ENCODE data around the gene SLC5A11.
A peak's percentile ranks its signal among the peaks of the same experiment; 100 is the strongest.
"Not testable (repeated sequence)": the region's sequence is repeated elsewhere in the genome, so short reads cannot be mapped to it uniquely, and the experiment has no call there.

Gene SLC5A11

DNA sequence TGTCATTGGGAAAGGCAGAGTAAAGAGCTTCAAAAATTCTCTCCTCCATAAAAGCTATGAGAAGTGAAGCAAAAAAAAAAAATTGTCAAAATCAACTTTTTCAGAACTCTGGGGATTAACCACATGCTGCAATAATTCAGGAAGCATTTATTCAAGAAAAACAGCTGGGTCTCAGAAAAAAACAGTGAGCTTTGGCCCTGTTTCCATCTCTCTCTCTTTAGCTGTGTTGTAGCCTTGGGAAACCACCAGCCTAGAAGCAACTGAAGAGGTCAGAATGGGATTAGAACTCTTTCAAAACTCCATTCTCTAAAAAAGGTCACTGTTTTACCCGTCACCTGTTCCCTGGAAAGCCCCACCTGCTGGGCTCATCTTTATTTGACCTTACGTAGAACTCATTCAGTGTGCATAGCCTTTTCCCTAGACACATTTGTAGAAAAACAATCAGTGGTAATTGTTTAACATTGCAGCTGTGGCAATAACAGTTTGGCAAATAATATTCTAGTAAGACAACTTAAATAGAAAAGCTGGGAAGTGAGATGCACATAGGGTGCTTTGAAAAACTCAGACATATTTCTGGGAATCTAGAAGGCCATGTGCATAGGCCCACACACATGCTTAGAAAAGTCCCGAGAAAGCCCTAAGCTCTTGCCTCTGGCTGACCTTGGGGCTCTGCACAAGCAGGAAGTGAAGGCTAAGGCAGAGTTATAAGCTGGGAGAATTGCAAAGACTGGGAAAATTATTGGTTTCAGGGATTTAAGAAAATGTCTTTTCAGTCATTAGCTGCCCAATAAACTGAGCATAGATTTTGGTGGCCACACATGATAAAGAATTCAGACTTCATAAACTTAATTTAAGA is 18.0 kb downstream of the SLC5A11 start:
- DNase-seq, result no peak

GRCh38 chr16:24869033-24869432 is 23.3 kb downstream of the SLC5A11 start:
- no peak for DNase-seq

DNA sequence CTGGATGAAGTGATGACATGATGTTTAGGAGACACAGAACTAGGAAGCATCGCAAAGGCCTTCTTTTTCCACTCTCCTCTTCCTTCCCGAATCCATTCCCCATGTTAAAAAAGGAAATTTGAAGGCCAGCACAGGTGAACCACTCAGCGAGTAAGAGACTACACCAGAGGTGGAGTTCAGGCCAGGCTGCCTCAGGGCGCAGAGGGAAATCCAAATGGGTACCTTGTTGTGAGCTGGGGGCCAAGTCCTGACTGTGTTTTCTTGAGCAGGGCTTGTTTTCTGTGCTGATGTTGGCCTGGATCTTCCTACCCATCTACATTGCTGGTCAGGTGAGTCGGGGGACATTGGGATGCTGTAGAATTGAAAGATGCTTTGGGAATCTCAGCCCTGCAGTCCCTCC is 26.1 kb downstream of the SLC5A11 start:
- no peak for DNase-seq

- no peak for DNase-seq
Measured at GRCh38 chr16:24873028-24873427, 27.3 kb downstream of the SLC5A11 start.

- no peak for DNase-seq
Measured at GRCh38 chr16:24875466-24875865, 29.7 kb downstream of the SLC5A11 start.

GRCh38 chr16:24876231-24876630 is 30.5 kb downstream of the SLC5A11 start:
- no peak for DNase-seq

GRCh38 chr16:24879684-24880083 is 33.9 kb downstream of the SLC5A11 start:
- no peak for DNase-seq

- no peak for DNase-seq
Measured at GRCh38 chr16:24883714-24884151, 38.0 kb downstream of the SLC5A11 start.

GRCh38 chr16:24887472-24887871 is 41.7 kb downstream of the SLC5A11 start:
- DNase-seq, result no peak

- DNase-seq, result no peak
Measured at GRCh38 chr16:24890746-24891145, 45.0 kb downstream of the SLC5A11 start.

GRCh38 chr16:24896439-24896838 is 50.7 kb downstream of the SLC5A11 start:
- no peak for DNase-seq

GRCh38 chr16:24897522-24897921 is 51.8 kb downstream of the SLC5A11 start:
- DNase-seq, result not testable (repeated sequence)

GRCh38 chr16:24900230-24900629 is 54.5 kb downstream of the SLC5A11 start:
- DNase-seq, result no peak

DNA sequence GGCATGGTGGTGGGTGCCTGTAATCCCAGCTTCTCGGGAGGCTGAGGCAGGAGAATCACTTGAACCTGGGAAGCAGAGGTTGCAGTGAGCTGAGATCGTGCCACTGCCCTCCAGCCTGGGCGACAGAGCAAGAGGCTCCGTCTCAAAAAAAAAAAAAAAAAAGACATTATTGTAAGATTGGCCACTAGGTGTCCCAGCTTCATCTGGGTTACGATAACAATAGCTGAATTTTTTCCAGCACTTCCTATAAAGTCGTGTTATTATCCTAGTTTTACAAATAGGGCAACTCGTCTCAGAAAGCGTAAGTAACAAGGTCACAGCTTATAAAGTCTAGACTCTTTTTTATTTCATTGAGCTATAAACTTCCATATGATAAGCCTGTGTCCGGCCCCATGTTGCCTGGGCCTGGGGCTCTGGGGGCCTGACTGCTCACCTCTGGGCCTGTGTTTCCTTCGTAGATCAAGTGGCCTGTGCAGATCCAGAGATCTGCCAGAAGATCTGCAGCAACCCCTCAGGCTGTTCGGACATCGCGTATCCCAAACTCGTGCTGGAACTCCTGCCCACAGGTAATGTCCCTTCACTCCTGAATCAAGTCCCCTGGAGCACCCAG is 60.5 kb downstream of the SLC5A11 start:
- no peak for DNase-seq

GRCh38 chr16:24906901-24907300 is 61.1 kb downstream of the SLC5A11 start:
- no peak for DNase-seq

DNA sequence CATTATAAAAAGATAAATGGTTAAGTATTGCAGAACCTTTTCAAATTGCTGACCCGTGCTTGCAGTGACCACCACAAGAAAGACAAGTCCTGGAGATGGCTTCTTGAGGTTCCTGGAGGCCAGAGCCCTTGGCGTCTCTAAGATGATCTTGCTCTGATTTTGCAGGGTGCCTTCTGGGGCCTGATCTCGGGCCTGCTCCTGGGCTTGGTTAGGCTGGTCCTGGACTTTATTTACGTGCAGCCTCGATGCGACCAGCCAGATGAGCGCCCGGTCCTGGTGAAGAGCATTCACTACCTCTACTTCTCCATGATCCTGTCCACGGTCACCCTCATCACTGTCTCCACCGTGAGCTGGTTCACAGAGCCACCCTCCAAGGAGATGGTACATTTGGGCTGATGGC is 63.0 kb downstream of the SLC5A11 start:
- no peak for DNase-seq

DNA sequence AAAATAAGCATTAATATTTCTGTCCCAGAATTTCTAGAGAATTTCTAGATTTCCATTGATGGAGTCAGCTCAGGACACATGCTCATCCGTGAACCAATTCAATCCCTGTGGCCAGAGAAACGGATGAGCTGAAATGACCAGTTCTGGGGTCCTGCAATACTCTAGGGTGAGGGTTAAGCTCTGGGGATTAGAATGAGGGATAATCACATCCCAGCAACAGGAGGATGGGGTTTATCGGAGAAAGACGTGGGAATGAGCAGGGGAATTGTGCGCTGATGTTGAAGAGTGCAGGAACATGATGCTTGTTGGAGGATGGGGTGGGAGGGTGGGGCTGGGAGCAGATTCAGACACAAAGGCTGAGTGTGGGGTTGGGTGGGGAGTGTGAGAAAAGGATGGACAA is 64.1 kb downstream of the SLC5A11 start:
- DNase-seq, result no peak

GRCh38 chr16:24915019-24915418 is 69.3 kb downstream of the SLC5A11 start:
- no peak for DNase-seq

DNA sequence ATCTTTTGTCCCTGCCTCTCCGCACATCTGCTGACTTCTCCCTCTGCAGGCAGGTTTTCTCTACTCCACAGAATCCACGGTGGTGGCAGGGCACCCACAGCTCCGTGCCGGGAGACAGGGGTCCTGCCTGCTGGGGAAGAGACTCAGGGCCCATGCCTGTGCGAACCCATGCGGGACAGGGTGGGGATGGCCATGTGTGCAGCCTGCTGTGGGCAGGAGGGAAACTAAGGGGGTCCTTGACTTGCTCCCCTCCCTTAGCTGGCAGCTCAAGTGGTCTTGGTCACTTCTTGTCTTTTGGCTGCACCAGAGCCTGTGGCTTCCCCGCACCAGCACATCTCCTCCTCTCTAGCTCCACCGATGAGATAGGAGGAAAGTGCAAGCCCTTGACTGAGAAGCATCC is 69.8 kb downstream of the SLC5A11 start:
- DNase-seq, result no peak

- DNase-seq, result no peak
Measured at GRCh38 chr16:24917236-24917635, 71.5 kb downstream of the SLC5A11 start.

GRCh38 chr16:24917891-24918290 is 72.1 kb downstream of the SLC5A11 start:
- no peak for DNase-seq

DNA sequence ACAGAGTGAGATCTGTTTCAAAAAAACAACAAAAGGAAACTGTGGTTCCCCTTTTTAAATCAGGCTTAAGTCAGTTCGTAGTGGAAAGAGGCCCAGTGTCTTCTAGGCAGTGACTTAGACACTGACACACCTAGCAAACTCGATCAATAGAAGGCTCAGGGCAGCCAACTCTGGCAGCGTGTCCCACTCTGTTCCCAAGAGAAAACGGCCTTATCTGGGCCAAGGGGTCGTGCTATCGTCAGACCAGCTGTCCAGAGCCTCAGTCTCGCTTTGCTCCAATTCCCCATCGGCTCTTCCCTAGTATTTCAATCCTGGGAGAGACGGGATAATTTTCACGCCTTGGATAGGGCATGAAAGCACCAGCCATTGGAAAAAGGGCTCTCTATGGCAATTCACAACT is 72.9 kb downstream of the SLC5A11 start:
- DNase-seq, result no peak

DNA sequence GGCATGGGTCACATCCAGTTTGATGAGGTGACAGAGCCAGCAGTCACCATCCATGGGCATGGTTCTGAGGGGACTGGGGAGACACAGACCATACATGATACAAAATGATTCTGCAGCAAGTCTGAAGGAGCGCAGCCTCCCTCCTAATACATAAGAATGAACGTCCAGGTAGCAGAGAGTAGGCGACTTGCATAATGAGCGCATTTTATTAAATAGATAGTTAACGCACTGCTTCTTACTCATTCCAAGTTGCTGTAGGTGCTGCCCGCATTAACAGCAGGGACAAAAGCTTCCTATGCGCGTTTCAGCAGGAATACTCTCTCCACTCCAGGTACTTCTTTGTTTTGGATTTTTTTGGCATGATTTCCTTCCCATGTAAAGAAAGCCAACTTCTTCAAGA is 73.8 kb downstream of the SLC5A11 start:
- no peak for DNase-seq

- DNase-seq, result no peak
Measured at GRCh38 chr16:24920568-24920967, 74.8 kb downstream of the SLC5A11 start.

- peak; percentile 59 for DNase-seq
Measured at GRCh38 chr16:24921229-24921628, 75.5 kb downstream of the SLC5A11 start.
